NCI-H2227 (cell line): ENCODE data around the gene TGFBR3.
"Not testable (repeated sequence)": the region's sequence is repeated elsewhere in the genome, so short reads cannot be mapped to it uniquely, and the experiment has no call there.

Experiments
- DNase-seq: peaks from one replicate; lab custom pipeline; 2025; ENCODE audit not compliant: unreplicated experiment; lab: John Stamatoyannopoulos, UW

The TGFBR3 gene

DNA sequence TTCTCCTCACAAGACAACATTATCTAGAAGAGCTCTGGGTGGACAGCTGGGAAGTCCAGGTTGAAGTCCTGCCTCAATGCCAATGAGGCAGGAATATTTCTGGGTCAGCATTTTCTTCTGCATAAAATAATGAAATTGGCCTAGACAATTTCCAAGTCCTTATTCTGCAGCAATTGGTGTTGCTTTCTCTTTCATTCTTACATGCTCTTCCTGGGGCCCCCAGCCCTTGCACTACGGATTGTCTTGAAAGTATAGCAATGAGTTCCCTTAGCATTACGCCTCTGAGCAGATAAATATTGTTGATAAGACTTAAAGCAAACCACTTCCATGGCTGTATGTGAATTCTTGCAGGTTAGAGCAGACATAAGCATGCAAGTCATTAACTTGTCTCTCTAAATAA lies 188.5 kb downstream of the TGFBR3 start:
- no peak for DNase-seq

- no peak for DNase-seq
Measured at GRCh38 chr1:91696321-91696720, 189.6 kb downstream of the TGFBR3 start.

DNA sequence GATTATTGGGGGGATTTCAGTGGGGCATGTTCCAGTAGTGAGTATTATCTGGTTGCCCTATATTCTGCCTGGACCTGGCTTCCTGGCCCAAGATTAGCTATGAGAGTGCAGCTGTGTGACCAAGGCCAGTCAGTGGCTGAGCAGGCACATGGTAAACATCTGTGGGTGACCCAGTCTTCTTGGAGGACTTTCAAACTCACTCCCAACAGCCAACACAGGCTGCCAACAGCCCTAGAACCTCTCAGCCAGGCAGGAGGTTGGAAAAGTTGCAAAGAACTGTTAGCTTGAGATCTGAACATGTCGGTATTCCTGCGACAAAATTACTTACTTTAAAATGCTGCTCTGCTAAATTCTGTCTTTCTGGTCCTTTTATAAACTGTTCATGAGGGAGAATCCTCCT lies 192.4 kb downstream of the TGFBR3 start:
- DNase-seq = no peak

DNA sequence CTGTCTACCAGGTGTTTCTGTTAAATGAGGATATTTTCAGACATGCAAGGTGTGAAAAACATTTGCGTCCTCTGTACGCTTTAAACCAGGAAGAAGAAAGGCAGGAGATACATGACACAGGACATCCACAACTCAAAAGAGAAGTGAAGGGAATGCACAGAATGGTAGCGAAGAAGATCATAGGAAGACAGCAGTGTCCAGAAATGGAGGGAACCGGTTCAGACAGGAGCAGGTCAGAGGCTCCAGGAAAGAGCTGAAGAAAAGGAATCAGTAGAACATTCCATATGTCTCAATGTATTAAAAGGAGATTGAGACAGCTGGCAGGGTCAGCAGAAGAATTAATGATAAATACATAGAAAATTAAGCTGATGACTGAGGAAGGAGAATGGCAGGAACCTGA lies 194.4 kb downstream of the TGFBR3 start:
- no peak for DNase-seq

- no peak for DNase-seq
Measured at GRCh38 chr1:91689641-91690481, 196.1 kb downstream of the TGFBR3 start.

- no peak for DNase-seq
Measured at GRCh38 chr1:91687452-91687851, 198.5 kb downstream of the TGFBR3 start.

DNA sequence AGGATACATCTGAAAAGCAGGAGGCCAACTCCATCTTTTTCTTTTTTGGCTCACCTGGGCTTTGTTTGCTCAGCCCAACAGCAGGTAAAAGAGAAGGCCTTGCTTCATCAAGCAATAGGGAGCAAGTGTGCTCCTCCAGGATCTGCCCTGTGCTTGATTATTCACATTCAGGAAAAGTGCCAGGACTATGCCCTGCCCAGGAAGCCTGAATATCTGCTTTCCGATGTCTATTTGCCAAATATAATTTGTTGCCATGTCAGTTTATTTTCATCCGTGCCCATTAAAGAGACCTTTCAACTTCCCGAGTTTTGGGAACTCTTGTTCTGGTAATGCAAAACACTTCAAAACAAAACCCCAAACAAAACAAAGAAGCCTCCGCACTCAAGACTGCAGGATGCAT lies 200.0 kb downstream of the TGFBR3 start:
- DNase-seq = no peak

DNA sequence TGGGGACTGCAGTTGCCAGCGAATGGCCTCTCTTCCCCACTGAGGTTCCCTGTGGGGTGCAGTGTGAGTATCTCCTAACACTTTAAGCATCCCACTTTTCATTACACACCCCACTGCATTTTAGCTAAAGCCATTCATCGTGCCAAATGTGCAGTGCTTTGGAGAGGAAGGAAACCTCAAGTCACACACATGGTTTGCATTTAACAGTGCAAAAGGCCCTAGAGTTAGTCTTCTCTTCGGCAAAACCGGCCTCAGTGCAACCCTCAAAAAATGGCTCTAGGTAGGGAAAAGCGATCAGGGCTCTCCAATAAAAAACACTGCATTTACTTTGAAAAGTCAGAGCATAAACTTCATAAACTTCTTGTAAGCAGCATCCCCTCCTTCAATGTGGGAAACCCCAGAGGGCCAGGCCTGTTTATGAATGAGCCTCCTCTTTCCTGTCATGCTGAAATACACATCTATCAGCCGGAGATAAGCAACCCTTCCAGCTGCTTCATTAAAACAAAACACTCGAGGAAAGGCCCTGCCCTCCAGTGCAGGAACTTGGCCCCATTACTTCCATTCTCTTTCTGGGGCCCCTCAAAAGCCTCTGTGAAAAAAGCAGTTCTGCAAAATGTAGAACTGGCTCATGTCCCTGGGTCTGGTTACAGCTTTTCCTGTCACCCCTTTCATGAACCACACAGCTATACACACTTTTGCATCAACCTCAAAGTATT lies 201.3 kb downstream of the TGFBR3 start:
- DNase-seq = no peak

GRCh38 chr1:91683598-91683951 lies 202.4 kb downstream of the TGFBR3 start:
- DNase-seq = no peak

DNA sequence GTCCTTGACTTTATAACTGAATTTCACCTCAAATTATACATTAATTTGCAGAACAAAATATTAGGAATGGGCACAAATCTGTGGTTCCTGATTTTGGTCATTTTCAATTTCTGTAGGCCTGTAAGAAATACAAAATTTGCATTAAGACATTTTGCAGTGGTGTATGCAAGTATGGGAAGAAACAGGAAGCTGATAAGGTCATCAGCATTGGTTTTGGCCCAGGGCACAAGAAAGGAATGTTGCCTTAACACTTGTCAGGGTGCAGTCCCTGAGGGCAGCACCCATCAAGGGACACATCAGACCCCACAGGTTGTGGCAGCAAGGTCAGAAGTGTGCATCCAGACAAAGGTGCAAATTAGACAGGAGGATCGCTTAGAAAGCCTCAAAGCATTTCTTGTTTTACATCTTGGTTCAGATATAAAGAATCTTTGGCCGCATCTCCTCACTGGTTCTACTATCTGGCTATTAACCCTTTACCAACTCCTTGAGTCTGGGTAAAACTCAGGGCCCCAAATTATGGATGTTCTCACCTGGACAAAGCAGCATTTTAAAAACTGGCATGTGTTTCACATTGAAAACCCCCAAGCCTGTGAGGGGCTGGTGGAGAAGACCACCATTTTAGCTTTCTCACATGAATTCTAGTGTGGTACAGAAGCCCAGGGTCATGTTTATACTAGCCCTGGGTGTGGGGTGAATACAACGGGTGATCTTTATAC lies 202.9 kb downstream of the TGFBR3 start:
- DNase-seq = no peak

- DNase-seq = no peak
Measured at GRCh38 chr1:91680556-91681155, 205.3 kb downstream of the TGFBR3 start.

GRCh38 chr1:91679446-91679845 lies 206.5 kb downstream of the TGFBR3 start:
- DNase-seq = no peak

DNA sequence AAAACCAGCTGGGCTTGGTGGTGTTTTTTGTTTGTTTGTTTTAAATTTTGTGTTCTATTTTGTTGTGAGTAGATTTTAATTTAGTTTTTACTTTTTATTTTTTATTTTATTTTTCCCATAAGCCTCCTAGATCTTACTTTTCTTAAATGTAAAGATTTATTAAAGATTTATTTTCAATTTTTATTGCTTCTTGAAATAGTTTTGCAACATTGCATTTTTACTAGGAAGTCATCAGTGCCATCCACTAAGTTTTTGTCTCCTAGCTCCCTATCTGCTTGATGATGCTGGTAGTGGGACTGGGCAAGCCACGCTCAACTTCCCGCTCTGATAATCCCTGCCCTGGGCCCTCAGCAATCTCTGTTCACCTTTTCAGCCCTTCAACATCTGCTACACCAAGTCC lies 209.9 kb downstream of the TGFBR3 start:
- DNase-seq = no peak

GRCh38 chr1:91674107-91674506 lies 211.8 kb downstream of the TGFBR3 start:
- no peak for DNase-seq

GRCh38 chr1:91673613-91674012 lies 212.3 kb downstream of the TGFBR3 start:
- DNase-seq = no peak

- no peak for DNase-seq
Measured at GRCh38 chr1:91672601-91673161, 213.3 kb downstream of the TGFBR3 start.

DNA sequence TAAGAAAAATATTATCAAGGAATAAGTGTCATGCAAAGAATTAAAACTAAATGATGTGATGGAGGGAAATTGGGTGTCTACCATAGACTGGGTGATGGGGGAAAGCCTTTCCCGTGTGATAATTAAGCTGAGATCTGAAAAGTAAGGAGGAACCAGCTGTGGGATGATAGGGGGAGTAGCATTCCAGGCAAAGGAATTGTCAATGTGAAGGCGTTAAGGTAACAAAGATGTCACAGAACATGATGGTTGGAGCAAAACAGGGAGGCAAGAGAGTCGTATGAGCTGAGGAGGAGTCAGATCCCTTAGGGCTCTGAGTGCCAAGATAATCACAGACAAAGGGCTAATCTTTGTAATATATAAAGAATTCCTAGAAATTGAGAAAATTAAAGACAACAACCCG lies 215.2 kb downstream of the TGFBR3 start:
- DNase-seq = no peak

DNA sequence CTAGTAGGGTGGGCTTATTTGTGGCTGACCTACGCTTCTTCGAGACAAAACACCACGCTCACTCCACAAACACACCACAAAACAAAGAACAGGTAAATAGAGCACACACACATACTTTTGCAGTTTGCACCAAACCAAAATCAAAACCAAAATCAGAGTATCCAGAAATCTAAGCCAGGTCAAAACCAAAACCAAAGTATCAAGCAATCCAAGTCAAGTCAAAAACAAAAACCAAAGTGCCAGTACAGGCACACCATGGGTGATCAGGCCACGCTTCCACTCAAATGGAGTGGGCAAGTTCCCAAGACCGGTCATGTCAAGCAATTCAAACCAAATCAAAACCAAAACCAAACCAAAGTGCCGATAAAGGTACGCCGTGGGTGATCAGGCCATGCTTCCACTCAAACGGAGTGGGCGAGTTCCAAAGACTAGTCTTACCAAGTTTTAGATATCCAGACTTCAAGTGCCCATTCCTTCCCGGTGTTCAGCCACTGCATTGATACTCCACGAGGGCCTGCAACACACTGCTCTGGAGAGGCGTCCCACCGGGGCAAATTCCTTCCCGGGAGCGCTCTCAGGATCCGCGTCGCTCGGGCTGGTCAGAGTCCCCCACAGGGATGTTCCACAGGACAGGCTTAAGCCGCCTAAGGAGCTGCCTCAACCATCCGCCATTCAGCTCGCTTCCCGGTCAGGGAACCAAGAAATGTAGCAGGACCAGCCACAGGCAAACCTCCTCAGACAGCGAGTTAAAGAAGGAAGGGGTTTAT lies 216.2 kb downstream of the TGFBR3 start:
- DNase-seq = no peak

GRCh38 chr1:91666651-91667050 lies 219.3 kb downstream of the TGFBR3 start:
- DNase-seq = not testable (repeated sequence)

DNA sequence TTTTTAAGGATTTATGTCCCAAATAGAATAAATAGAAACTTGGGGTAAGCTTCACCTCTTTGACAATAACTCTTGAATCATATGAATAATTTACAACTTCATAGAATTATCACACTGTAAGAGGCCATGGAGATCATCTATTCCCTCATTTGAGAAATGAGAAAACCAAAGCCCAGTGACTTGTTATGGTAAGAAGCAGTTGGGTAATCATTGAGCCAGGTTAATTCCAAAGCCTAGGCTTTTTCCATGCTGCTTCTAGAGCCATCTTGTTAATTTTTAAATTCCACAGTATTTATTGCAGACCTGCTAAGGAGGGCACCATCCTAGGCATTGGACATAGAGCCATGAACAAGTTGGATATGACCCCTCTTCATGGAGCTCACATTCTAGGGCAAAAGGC lies 224.8 kb downstream of the TGFBR3 start:
- no peak for DNase-seq
